Activated naive CD4-positive, alpha-beta T cell treated with Interleukin-2 at 50 U/mL for 16 hours (primary cell): ENCODE results near the gene TIAM1.
A peak's percentile ranks its signal among the peaks of the same experiment; 100 is the strongest.

Experiments
- DNase-seq: peaks from one replicate; pipeline ENCODE4 v3.0.0-alpha.2; 2020

Gene TIAM1

DNA sequence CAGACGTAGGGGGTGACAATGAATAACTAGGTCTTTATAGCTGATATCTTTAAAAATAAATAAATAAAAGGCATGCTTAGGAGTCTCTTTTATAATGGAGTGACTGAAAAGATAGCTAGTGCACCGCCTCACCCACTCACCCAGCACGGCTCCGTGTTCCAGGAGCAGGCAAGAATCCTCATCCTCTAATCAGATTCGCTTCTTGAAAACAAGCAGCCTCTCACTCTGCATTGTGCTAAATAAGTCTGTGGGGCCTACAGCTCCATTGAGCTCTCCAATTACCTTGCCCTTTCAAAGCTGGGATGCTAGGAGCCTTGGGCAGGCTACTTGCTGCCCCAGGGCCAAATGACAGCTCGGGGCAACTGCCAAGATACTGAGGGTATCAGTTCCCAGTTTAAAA lies 91.5 kb downstream of the TIAM1 start:
- no peak for DNase-seq

DNA sequence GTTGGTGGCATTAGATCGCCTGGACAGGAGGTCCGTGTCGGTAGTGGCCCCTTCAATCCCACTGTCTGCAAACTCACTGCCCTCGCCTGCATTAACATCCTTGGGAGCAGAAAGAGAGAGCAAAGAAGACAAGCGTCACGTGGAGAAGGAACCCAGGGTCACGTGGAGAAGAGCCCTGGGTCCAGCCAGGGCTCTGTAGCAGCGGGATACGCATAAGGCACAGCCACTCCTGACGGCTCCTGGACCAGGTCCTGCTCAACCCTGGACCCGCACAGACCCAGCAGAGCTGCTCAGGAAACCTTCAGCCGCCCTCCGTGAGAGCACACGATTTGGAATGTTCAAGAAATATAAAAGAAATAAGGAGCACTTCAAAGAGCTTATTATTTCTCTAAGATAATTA lies 92.0 kb downstream of the TIAM1 start:
- DNase-seq, result no peak

DNA sequence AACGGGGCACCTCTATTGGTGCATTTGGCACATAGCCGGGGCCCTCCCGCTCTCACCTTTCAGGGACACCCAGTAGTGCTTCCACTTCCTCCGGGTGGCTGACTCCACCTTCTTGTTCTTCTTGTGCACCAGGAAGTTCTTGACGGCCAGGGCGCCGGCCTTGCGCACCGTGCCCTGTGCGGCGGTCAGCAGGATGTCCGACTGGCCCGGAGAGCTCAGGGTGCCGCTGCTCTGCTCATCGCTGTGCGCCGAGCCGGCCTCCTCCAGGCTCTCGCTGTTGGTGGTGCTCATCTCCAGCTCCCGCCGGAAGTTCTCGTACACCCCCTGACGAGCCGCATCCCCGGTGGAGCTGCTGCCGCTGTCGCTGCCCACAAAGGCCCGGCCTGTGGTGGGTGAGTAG lies 92.4 kb downstream of the TIAM1 start:
- DNase-seq, result no peak

DNA sequence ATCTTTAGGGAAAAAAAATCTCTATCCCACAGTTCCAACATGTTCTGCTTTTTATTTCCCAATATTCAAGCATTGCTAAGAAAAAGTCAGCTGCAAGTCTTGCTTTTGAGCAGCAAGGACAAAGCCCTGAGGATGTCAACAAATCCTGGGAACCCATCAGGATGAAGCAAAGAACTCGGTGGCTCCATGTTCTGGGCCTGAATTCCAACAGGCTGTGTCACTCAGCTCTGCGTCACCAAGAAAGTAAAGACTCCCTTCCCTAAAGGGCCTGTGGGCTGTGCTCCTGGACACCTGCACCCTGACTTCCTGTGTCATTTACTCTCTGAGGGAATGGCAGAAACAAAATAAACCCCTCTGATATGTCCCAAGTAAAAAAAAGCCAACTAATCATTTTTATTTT lies 95.5 kb downstream of the TIAM1 start:
- DNase-seq, result no peak

DNA sequence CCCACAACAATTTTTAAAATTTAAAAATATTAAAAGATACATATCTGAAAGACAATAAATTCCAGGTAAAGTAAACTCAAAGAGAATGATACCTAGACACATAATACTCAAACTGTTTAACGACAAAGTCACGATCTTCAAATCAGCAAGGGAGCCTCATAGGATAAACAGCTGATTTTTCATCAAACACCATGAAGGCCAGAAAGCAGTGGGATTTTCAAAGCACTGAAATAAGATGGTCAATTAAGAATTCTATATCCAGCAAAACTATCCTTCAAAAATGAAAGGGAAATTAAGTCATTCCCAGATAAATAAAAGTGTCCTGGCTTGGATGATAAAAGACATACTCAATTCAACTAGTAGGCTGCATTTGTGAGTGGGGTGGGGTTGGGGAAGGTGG lies 100.5 kb downstream of the TIAM1 start:
- DNase-seq, result no peak

DNA sequence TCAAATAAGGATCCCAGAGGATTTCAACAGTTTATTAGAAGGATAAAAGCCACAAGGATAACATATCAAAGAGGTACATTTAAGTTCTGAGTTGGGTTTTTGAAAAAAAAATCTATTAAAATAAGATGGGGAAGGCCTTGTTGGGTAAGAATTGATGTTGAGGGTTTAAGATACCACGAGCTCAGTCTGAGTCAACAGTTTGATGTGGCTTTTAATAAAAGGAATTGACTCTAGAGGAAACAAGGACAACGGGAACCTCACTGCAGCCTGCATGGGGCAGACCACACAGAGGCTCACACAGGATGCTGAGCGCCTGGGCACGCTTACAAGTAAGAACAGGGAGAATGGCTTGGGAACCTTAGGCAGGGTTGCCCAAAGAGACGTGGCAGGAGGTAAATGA lies 107.5 kb downstream of the TIAM1 start:
- no peak for DNase-seq

DNA sequence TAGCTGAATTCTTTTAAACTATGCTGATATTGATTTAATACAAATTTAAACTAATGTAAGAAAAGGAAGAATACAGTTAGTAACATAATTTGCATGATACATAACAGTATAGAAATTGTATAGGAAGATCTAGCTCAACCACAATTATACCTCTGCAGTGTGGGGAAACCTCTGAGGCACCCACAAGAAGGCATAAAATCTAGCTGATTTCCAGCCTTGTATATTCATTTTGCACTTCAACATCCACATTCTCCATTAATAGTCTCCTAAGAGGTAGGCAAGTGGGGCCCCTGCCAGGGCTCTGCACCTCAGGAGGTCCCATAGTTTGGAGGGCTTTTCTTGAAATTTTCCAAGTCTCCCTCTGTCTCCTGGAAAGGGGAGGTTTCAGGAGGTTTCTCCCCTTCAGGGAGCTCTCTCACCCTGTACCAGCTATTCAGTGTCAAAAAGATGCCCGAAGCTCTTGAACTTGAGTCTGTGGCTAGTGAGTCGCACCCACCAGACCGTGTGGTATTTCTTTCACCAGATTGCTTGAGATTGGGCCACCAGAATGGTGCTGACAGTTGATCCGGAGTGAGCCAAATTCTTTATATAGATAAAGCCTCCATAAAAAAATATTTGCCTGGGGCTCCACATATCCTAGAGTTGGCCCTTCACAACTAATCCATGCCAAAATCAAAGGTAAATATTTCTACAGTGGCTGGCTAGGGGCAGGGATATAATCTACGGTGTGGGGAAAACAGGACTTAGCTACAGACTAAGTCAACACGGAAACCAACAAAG lies 108.2 kb downstream of the TIAM1 start:
- no peak for DNase-seq

DNA sequence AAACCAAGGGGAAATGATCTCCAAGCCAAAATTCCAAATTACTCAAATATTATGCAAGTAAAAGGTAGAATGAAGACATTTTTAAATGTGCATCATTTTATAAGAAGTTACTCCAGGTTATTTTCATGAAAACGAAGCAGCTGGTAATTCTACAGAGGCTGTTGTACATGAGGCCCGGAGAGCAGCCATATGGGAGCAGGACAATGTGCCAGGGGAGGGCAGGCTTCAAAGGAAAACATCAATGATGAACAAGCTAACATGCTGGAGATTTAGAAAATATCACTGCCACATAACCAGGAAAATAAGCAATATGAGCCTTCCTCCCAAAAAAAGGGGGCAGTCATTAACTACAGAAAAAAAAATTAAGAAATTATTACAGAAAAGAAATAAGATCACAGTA lies 109.1 kb downstream of the TIAM1 start:
- no peak for DNase-seq

DNA sequence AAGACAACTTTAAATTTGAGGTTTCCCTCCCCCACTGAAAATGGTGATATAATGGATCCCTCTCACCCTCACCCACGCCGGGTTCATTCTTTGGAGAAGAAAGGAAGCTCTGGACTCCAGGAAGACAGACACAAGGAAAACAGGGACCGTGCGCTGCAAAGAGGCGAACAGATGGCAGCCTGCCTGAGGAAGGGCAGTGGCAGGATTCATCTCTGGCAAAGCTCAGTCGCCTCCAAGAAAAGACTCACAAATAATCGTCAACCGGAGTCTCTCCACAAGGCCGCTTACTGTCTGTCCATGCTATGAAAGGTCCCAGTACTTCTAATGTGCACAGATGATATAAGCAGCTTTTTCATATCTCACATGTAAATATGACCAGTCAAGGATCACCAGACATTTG lies 110.3 kb downstream of the TIAM1 start:
- no peak for DNase-seq

DNA sequence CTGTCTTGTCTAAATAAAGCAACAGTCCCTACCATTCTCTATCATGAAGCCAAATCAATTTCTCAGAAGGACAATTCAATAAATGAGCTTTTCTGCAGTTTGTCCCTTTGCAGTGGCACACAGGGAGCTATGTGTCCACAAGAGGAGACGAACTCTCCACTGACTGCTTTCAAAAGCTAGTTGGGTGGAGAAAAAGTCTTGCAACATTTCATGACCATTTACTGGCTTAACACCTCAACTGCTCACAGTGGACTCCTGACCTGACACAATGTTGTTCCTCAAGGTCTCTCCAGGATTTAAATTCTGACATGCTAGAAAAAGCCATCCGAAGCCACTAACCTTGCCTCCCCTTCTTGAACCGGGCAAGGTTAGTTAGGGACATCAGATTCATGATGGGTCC lies 111.7 kb downstream of the TIAM1 start:
- no peak for DNase-seq

DNA sequence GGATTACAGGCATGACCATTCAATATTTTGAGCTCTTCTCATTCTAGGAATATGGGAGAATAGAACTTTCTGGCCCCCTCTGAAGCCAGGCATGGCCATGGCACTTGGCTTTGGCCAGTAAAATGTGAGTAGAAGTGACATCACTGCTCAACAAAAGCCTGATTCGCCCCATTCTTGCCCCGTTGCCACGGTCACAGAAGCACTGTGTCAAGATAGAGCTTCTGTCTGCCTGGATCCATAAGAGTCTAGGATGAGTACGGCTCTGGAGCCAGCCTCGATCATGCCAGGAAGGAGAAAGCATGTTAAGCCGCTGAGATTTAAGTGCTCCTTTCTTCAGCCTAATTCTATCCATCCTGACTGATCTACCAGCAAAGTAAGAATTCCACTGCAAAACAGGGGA lies 113.1 kb downstream of the TIAM1 start:
- no peak for DNase-seq

DNA sequence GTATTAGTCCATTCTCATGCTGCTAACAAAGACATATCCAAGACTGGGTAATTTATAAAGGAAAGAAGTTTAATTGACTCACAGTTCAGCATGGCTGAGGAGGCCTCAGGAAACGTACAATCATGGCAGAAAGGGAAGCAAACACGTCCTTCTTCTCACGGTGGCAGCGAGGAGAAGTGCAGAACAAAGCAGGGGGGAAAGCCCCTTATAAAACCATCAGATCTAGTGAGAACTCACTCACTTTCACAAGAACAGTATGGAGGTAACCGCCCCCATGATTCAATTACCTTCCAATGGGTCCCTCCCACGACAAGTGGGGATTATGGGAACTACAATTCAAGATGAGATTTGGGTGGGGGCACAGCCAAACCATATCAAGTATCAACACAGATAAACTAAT lies 115.3 kb downstream of the TIAM1 start:
- DNase-seq, result peak; percentile 6

DNA sequence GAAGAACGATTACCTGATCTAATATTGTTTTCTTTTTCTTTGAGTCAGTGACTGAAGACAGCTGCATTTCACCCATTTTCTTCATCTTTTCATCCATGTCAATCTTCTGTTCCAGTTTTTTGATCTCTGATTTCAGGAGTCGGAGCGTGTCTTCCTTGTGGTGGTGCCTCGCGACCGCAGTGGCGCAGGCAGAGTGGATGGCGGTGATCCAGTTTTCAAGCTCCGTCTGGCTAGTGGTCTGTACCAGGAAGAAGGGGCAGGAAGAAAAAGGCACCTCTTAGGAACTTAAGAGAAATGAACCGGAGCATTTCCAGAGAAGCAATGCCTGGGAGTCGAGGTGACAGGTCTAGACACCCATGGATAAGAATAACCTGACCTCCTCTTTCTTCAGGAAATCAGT lies 118.3 kb downstream of the TIAM1 start:
- no peak for DNase-seq

DNA sequence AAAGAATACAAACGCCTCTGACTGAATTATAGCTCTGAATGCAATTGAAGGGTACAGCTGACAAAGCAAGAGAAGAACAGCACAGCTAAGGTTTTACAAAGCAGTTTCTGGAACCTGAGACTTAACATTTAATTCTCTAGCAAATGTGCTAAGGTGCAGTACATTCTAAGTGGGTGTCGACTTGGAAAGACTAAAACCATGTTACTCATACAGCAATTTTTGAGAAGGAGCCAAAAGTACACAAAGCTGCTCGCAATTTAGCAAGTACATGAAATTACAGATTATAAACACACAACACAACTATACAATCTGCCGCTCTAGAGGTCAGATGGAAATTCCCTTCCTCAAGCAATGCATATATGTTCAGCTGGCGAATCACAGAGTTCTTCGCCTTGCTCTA lies 121.9 kb downstream of the TIAM1 start:
- DNase-seq, result no peak

DNA sequence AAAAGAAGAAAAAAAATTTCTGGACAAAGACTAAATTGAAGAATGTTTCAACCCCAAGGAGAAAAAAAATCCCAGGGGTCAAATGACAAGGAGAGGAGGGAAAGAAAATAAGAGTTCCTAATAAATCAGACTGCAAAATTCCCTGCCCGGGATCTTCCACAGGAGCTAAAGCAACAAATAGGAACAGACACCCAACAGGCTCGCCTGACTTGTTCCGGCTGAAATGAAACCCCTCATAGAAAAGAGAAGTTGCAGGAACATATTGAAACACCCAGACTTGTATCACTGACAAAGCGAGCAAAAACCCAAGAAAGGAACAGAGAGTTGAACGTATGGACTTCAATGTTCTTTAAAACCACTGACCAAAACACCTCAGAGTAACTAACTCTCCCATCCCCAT lies 123.0 kb downstream of the TIAM1 start:
- no peak for DNase-seq

DNA sequence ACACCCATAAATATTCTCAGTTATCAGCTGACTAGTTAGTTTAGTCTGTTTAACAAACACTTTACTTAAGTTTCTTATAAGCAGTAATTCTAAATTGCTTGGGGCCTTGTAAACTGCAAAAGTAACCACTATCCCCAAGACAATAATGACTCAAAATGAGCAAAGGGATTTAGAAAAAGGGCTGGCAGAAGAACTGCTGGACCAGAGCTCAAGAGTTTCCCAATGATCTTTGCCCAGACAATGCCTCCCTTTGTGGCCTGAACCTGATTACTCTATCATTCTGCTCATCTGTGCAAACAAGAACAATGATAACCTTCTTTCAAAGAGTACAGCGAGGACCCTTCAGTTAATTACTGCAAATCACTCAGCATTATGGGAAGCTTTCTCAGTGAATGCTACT lies 123.5 kb downstream of the TIAM1 start:
- DNase-seq, result no peak

DNA sequence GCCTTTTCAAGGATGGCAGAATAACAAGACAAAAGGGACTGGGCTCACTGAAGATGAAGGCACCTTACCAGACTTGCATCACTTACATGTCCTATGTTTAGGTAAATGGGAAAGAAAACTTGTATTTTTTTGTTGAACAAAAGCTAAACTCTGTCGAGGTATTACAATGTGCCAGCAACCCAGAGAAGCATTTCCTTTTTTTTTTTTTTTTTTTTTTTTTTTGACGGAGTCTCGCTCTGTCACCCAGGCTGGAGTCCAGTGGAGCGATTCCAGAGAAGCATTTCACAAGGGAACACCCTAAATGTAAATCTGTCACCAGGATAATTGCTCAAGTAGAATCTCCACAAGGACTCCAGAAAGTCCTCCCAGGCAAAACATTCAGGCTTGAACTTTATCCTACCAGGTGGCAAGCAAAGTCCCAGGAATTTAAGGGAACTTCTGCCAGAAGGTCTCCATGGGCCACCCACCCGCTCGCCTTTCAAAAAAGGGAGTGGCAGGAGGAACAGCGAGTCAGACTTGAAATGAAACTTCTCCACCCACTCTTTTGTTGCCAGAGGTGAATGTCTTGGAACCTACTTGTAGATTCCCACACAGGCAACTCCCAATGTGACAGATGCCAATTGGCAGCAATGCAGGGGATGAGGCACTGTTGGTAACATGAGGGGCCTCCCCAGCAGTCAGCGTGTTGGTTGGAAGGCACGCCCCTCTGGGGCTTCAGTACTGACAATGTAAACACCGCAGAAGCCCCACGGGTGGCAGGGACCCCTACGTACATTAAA lies 125.0 kb downstream of the TIAM1 start:
- DNase-seq, result no peak

DNA sequence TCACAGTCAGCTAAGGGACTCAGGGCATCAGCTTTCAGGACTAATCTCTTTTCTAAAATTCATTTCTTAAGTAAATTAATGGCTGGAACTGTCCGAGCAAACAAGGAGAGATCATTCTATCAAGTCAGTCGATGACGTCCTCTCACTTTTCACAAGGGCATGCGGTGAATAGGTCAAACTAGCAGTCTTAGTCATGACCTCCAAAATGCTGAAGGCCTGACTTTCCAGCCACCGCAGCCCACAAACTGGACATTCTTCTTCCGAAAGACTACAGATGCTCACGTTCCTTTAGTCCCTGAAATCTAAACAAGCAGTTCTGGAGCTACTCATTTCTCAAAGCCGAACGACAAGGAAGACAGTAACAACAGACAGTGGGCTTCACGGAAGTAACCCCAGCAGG lies 127.9 kb downstream of the TIAM1 start:
- DNase-seq, result no peak

DNA sequence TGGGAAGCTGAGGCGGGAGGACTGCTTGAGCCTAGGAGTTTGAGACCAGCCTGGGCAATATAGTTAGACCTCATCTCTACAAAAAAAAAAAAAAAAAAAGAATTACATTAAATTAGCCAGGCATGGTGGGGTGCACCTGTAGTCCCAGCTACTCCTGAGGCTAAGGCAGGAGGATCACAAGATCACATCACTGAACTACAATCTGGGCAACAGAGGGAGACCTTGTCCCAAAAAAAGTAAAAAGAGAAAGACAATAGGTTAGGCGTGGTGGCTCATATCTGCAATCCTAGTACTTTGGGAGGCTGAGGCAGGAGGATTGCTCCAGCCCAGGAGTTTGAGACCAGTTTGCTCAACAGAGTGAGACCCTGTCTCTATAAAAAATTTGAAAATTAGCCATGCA lies 130.3 kb downstream of the TIAM1 start:
- no peak for DNase-seq

DNA sequence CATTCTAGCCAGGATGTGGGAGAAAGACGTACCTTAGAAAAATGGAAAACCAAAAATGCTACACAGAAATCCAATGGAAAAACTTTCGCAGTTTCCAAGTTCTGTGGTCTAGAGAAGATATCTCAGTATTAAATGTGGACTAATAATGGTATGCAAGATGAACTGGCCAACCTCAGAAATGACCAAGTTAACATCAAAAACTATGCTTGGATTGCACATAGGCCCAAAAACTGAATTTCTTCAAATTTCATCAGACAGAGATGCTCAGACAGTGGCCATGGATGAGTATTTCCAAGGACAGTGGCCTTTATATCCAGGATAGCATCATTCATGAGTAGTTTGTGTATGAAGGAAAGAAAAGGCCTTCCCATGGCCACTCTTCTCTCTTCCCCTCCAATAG lies 132.2 kb downstream of the TIAM1 start:
- no peak for DNase-seq

DNA sequence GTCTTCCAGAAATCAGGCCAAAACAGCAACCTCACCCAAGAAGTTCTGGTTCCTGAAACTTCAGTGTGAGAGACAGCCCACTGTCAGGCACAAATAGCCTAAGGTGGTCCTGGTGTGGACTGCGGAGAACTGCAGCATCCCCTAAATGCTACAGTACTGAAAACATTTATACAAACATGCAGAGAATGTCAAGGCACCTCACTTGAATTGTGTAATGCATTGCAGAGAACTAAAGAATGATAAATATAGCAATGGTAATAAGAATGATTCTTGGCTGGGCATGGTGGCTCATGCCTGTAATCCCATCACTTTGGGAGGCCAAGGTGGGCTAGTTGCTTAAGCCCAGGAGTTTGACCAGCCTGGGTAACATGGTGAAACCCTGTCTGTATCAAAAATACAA lies 138.6 kb downstream of the TIAM1 start:
- no peak for DNase-seq

DNA sequence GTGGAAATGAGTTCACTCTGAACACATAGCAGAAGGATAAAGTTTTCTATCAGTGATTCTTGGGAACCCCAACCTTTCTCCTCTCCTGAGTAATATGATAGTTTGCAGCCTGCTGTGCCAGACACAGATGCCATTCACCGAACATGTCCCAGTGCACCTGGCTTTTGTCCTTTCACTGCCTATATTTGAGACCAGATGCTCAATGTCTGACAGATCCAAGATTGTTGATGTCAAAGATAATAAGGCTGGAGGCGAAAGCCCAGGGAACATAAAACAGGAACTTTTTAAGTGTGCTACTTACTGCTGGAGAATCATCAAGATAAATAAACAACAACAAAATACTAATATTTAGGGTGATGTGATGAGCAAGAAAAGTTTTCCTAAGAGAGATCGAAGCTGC lies 139.3 kb downstream of the TIAM1 start:
- DNase-seq, result no peak

DNA sequence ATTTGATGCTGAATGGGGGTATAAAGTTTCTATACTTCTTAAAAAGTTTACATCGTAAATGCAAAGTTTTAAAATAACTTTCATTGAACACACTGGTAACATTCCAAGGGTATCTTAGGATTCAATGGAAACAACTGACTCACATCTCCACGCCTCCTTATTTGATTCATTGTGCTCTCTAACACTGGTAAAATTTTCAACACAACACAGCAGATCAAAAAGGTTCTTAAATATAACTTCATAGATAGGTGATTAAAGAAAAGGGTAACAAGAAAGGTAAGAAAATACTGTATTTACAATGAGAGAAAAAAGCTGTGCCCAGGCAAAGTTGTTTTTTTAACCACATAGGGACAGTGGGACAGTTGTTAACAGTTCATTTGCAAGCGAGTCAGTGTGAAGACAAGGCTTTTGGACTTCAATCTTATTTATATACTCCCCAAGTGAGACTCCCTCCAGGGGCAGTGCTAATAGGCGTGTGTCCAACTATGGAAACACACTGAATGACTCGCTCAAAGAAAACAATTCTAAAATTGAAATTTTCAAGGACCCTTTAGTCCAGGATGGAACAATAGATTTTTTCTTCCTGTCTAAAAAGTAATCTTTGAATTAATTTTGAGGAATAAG lies 140.5 kb downstream of the TIAM1 start:
- DNase-seq, result no peak

DNA sequence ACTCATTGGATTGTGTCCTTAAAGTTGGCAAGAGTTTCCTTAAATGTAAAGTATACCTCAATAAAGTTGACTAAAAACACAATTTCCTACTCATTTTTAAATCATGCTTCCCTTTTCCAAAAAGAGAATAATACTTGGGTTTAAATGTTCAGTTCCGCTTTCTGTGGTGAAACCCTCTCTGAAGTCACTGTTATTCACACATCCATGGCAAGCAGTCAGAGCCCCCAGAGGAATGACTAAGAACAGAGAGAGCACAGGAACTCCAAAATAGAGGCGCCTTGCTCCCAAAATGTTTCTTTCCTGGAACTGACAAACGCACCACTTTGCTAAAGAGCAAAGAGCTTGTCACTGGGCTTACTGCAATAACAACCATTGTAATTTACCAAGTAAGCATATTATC lies 142.5 kb downstream of the TIAM1 start:
- DNase-seq, result no peak
